ENCODE data around the gene SLC25A23.

SLC25A23 gene

DNA sequence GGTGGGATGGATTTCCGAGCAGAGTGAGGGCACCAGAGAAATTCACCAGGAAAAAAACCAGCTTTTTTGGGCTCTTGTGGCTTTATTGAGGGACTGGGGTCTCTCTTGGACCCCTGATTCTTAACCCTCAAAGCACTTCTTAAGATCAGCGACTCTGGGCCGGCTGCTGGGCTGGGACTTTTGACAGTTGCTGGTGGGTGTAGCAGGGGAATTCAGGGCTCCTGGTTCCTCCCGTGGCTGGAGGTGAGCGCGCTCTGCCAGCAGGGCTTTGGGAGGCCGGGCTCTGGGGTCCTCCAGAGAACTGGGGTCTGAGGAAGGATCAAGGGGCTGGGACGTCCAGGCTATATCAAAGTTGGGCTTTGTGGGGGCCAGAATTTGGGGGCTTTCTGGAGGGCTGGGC is 7.8 kb upstream of the SLC25A23 start:
- Histone ChIP-seq H3K9ac (ENCODE audit: low read length) (no peak overlapping the region), H3K79me2 (ENCODE audit: insufficient read depth, low read length) (no peaks in the 10 kb centered on the region), H3K4me3 (ENCODE audit: low read depth, low read length, poor library complexity, severe bottlenecking) (no peak overlapping the region), H3K9me2 (ENCODE audit: low read depth, low read length) (no peaks in the 10 kb centered on the region), H3F3A (ENCODE audit: insufficient read depth, low read length) (no peaks in the 10 kb centered on the region), H3K4me1 (ENCODE audit: insufficient read depth, low read length, severe bottlenecking) (no peaks in the 10 kb centered on the region), H3K36me3 (ENCODE audit: insufficient read depth, low read length) (no peaks in the 10 kb centered on the region), H3K27ac (ENCODE audit: low read depth, low read length, poor library complexity, severe bottlenecking) (no peak overlapping the region), H2AFZ (ENCODE audit: low read length) (no peak overlapping the region), H3K27me3 (ENCODE audit: insufficient read depth, low read length) (0 out of 2 replicates have a peak, but pooled peaks cover 5% of the 10 kb centered on the region), H3K4me2 (ENCODE audit: low read length) (no peak overlapping the region), H3K9me3 (ENCODE audit: low read length) (no peaks in the 10 kb centered on the region), H4K20me1 (ENCODE audit: insufficient read depth, low read length) (no peaks in the 10 kb centered on the region)
- TF ChIP-seq, protein P1, sequence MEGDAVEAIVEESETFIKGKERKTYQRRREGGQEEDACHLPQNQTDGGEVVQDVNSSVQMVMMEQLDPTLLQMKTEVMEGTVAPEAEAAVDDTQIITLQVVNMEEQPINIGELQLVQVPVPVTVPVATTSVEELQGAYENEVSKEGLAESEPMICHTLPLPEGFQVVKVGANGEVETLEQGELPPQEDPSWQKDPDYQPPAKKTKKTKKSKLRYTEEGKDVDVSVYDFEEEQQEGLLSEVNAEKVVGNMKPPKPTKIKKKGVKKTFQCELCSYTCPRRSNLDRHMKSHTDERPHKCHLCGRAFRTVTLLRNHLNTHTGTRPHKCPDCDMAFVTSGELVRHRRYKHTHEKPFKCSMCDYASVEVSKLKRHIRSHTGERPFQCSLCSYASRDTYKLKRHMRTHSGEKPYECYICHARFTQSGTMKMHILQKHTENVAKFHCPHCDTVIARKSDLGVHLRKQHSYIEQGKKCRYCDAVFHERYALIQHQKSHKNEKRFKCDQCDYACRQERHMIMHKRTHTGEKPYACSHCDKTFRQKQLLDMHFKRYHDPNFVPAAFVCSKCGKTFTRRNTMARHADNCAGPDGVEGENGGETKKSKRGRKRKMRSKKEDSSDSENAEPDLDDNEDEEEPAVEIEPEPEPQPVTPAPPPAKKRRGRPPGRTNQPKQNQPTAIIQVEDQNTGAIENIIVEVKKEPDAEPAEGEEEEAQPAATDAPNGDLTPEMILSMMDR (IDR thresholded peaks at IDR 0.05; ENCODE audit: low read length): no peak
- no peak for TF ChIP-seq EZH2 (IDR thresholded peaks at IDR 0.05; ENCODE audit: borderline replicate concordance, low read length)

DNA sequence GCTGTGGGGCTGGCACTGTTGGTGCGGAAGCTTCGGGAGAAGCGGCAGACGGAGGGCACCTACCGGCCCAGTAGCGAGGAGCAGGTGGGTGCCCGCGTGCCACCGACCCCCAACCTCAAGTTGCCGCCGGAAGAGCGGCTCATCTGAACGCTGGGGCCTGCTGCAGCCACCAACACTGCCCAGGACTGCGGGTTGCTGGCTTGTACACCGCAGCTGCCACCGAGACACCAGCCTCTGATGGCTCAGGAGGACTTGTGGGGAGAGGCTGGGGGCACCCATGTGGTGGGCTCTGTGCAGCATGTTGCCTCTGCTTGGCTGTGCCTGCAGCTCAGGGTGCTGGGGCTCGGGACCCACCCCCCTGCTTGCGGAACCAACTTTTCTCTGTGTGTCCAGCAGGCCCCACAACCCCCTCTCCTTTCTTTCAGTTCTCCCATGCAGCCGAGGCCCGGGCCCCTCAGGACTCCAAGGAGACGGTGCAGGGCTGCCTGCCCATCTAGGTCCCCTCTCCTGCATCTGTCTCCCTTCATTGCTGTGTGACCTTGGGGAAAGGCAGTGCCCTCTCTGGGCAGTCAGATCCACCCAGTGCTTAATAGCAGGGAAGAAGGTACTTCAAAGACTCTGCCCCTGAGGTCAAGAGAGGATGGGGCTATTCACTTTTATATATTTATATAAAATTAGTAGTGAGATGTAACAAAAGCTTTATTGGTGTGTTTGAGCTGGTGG is 7.1 kb upstream of the SLC25A23 start:
- H3K79me2 ChIP-seq (ENCODE audit: insufficient read depth, low read length): no peaks in the 10 kb centered on the region
- H3K27ac ChIP-seq (ENCODE audit: low read depth, low read length, poor library complexity, severe bottlenecking): no peak overlapping the region
- H4K20me1 ChIP-seq (ENCODE audit: insufficient read depth, low read length): no peaks in the 10 kb centered on the region
- H3F3A ChIP-seq (ENCODE audit: insufficient read depth, low read length): no peaks in the 10 kb centered on the region
- no peaks in the 10 kb centered on the region for H3K9me3 ChIP-seq (ENCODE audit: low read length)
- no peak overlapping the region for H3K9ac ChIP-seq (ENCODE audit: low read length)
- H3K4me3 ChIP-seq (ENCODE audit: low read depth, low read length, poor library complexity, severe bottlenecking): no peak overlapping the region
- no peaks in the 10 kb centered on the region for H3K9me2 ChIP-seq (ENCODE audit: low read depth, low read length)
- H2AFZ ChIP-seq (ENCODE audit: low read length): no peak overlapping the region
- H3K4me1 ChIP-seq (ENCODE audit: insufficient read depth, low read length, severe bottlenecking): no peaks in the 10 kb centered on the region
- H3K27me3 ChIP-seq (ENCODE audit: insufficient read depth, low read length): 0 out of 2 replicates have a peak, but pooled peaks cover 5% of the 10 kb centered on the region
- H3K4me2 ChIP-seq (ENCODE audit: low read length): no peak overlapping the region
- no peaks in the 10 kb centered on the region for H3K36me3 ChIP-seq (ENCODE audit: insufficient read depth, low read length)
- TF ChIP-seq, protein P1 (IDR thresholded peaks at IDR 0.05; ENCODE audit: low read length): no peak
- no peak for TF ChIP-seq EZH2 (IDR thresholded peaks at IDR 0.05; ENCODE audit: borderline replicate concordance, low read length)

DNA sequence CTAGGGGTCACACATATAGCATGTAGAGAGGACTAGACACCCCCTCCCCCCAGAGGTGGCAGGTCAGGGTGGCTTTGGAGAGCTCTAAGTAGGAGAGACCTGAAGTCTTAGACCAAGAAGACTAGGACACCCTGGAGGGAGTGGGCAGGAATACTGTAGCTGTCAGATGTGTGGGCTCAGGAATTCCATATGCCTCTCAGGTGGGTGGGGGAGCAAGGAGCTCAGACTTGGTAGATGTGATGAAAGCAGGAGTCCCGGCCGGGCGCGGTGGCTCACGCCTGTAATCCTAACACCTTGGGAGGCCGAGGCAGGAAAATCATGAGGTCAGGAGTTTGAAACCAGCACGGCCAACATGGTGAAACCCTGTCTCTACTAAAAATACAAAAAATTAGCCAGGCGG is 6.1 kb upstream of the SLC25A23 start:
- H3K4me2 ChIP-seq (ENCODE audit: low read length): no peak overlapping the region
- H3K4me3 ChIP-seq (ENCODE audit: low read depth, low read length, poor library complexity, severe bottlenecking): no peak overlapping the region
- no peak for TF ChIP-seq EZH2 (IDR thresholded peaks at IDR 0.05; ENCODE audit: borderline replicate concordance, low read length)
- TF ChIP-seq, protein P1 (IDR thresholded peaks at IDR 0.05; ENCODE audit: low read length): no peak

More for the DNA sequence above, 6.1 kb upstream of the SLC25A23 start:
- 0 out of 2 replicates have a peak, but pooled peaks cover 5% of the 10 kb centered on the region for H3K27me3 ChIP-seq (ENCODE audit: insufficient read depth, low read length)
- no peaks in the 10 kb centered on the region for H3K79me2 ChIP-seq (ENCODE audit: insufficient read depth, low read length)
- H3K4me1 ChIP-seq (ENCODE audit: insufficient read depth, low read length, severe bottlenecking): no peaks in the 10 kb centered on the region
- H3K9me2 ChIP-seq (ENCODE audit: low read depth, low read length): no peaks in the 10 kb centered on the region
- no peak overlapping the region for H3K27ac ChIP-seq (ENCODE audit: low read depth, low read length, poor library complexity, severe bottlenecking)
- no peaks in the 10 kb centered on the region for H3K36me3 ChIP-seq (ENCODE audit: insufficient read depth, low read length)
- no peaks in the 10 kb centered on the region for H4K20me1 ChIP-seq (ENCODE audit: insufficient read depth, low read length)
- H3F3A ChIP-seq (ENCODE audit: insufficient read depth, low read length): no peaks in the 10 kb centered on the region
- no peak overlapping the region for H3K9ac ChIP-seq (ENCODE audit: low read length)
- H3K9me3 ChIP-seq (ENCODE audit: low read length): no peaks in the 10 kb centered on the region
- H2AFZ ChIP-seq (ENCODE audit: low read length): no peak overlapping the region

All from OCI-LY1 (cell line).